Measurements from ENCODE around the gene SNX18. TPM values are rescaled to one million over a fixed set of nuclear protein-coding genes. Genes with fewer than 3 reads are reported as not detected.

Gene SNX18
- total RNA-seq, 2 experiments from 2014 or later = 6.3 to 14.6 TPM

DNA sequence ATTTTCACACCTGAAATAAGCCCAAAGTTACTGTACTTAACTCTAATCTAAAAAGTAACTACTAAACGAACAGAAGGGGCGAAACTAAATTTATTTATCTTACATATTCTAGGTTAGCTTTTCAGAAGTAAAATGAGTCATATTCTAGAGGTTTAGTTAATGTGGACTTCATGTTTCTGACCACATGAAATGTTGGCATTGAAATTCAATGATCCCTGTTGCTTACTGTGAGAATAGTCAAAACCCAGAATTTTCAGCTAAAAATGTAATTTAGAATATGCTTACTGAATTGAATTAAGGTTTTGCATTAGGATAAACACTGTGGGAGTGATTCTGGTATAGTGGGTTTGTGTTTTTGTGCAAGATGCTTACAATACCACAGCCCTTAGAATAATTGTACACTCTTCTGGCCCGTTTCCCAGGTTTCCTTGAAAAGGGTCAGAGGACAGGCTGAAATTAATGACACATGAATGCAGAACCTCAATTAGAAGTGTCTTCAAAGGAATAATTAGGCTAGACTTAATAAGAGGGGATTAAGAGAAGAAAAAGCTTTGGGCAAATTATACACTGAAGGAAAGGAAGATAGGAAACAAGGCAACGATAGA is 1.4 kb upstream of the SNX18 start:
- H3K4me1 ChIP-seq (ENCODE audit: insufficient read depth, low read length, poor library complexity, severe bottlenecking) = peaks cover 38% of the 10 kb centered on the region
- no peak overlapping the region for H3K27ac ChIP-seq (ENCODE audit: low read depth, low read length, poor library complexity, severe bottlenecking)
- H3K4me3 ChIP-seq (ENCODE audit: low read depth, low read length, poor library complexity, severe bottlenecking) = no peak overlapping the region
- no peaks in the 10 kb centered on the region for H3K9me2 ChIP-seq (ENCODE audit: insufficient read depth, low read length)
- H4K20me1 ChIP-seq (ENCODE audit: insufficient read depth, low read length) = no peaks in the 10 kb centered on the region
- H3K36me3 ChIP-seq (ENCODE audit: insufficient read depth, low read length) = no peaks in the 10 kb centered on the region
- H3K4me2 ChIP-seq (ENCODE audit: low read length) = no peak overlapping the region
- intact Hi-C loops (cut with micrococcal nuclease; ENCODE audit: unreplicated experiment) = loop anchor here (2.0 to 10.0 kb wide), 3 partner anchors 185 to 629 kb away; no protein-coding TSS in a partner anchor
- H2AFZ ChIP-seq (ENCODE audit: low read length) = no peak overlapping the region
- no peaks in the 10 kb centered on the region for H3K79me2 ChIP-seq (ENCODE audit: insufficient read depth, low read depth, low read length)
- TF ChIP-seq, protein P1, sequence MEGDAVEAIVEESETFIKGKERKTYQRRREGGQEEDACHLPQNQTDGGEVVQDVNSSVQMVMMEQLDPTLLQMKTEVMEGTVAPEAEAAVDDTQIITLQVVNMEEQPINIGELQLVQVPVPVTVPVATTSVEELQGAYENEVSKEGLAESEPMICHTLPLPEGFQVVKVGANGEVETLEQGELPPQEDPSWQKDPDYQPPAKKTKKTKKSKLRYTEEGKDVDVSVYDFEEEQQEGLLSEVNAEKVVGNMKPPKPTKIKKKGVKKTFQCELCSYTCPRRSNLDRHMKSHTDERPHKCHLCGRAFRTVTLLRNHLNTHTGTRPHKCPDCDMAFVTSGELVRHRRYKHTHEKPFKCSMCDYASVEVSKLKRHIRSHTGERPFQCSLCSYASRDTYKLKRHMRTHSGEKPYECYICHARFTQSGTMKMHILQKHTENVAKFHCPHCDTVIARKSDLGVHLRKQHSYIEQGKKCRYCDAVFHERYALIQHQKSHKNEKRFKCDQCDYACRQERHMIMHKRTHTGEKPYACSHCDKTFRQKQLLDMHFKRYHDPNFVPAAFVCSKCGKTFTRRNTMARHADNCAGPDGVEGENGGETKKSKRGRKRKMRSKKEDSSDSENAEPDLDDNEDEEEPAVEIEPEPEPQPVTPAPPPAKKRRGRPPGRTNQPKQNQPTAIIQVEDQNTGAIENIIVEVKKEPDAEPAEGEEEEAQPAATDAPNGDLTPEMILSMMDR (conservative IDR thresholded peaks at IDR 0.05; ENCODE audit: low read length) = no peak
- no peak for TF ChIP-seq EZH2phosphoT487 (IDR thresholded peaks at IDR 0.05; ENCODE audit: borderline replicate concordance, low read depth, low read length)
- ChIA-PET POLR2A (no interaction called here), CTCF (ENCODE audit: unreplicated experiment) (interaction anchor here (0.6 to 1.6 kb wide), 5 partner anchors 9 to 353 kb away, joined by 3 to 9 read pairs (median 4); no protein-coding TSS in a partner anchor)
- H3K9me3 ChIP-seq (ENCODE audit: low read length) = no peaks in the 10 kb centered on the region
- BruUV-seq (replicated peaks) = no TSS peak
- DNase-seq (ENCODE audit: low spot score) = no peak

DNA sequence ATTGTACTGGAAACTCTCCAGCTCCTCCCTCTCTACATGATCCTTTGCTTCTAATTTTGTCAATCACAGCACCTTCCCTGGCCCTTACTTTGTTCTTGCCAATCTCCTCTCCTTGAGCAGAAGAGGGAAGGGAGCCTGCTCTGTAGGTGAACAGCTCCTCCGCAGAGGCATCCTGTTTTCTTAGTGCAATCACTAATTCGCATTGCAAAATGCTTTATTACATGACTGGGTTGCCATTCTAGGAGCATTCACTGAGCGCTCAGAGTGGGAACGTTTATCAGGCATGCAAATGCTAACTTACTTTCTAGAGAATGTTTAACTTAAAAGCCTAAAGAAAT is 416 bp upstream of the SNX18 start:
- peaks cover 41% of the 10 kb centered on the region for H3K4me1 ChIP-seq (ENCODE audit: insufficient read depth, low read length, poor library complexity, severe bottlenecking)
- no TSS peak for BruUV-seq (replicated peaks)
- no peaks in the 10 kb centered on the region for H4K20me1 ChIP-seq (ENCODE audit: insufficient read depth, low read length)
- CTCF ChIA-PET (ENCODE audit: unreplicated experiment) = interaction anchor here (0.8 to 1.6 kb wide), 4 partner anchors 8 to 350 kb away, joined by 3 to 9 read pairs (median 4); no protein-coding TSS in a partner anchor
- H3K4me3 ChIP-seq (ENCODE audit: low read depth, low read length, poor library complexity, severe bottlenecking) = peak overlapping the region; percentile 52
- intact Hi-C loops (cut with micrococcal nuclease; ENCODE audit: unreplicated experiment) = loop anchor here (1.0 to 10.0 kb wide), 6 partner anchors 129 to 628 kb away; no protein-coding TSS in a partner anchor
- no peak overlapping the region for H3K27ac ChIP-seq (ENCODE audit: low read depth, low read length, poor library complexity, severe bottlenecking)
- H3K9me2 ChIP-seq (ENCODE audit: insufficient read depth, low read length) = no peaks in the 10 kb centered on the region
- H2AFZ ChIP-seq (ENCODE audit: low read length) = peak overlapping the region; percentile 83
- no peaks in the 10 kb centered on the region for H3K36me3 ChIP-seq (ENCODE audit: insufficient read depth, low read length)
- POLR2A ChIA-PET = interaction anchor here (0.5 to 1.4 kb wide), 4 partner anchors 36 to 765 kb away, joined by 3 to 6 read pairs (median 4); no protein-coding TSS in a partner anchor
- no peak for DNase-seq (ENCODE audit: low spot score)
- no peaks in the 10 kb centered on the region for H3K9me3 ChIP-seq (ENCODE audit: low read length)
- TF ChIP-seq EZH2phosphoT487 (IDR thresholded peaks at IDR 0.05; ENCODE audit: borderline replicate concordance, low read depth, low read length) = no peak
- TF ChIP-seq, protein P1 (conservative IDR thresholded peaks at IDR 0.05; ENCODE audit: low read length) = no peak
- no peaks in the 10 kb centered on the region for H3K79me2 ChIP-seq (ENCODE audit: insufficient read depth, low read depth, low read length)
- H3K4me2 ChIP-seq (ENCODE audit: low read length) = peak overlapping the region; percentile 58
